ENCODE data around the gene SH3GL1.

DNA sequence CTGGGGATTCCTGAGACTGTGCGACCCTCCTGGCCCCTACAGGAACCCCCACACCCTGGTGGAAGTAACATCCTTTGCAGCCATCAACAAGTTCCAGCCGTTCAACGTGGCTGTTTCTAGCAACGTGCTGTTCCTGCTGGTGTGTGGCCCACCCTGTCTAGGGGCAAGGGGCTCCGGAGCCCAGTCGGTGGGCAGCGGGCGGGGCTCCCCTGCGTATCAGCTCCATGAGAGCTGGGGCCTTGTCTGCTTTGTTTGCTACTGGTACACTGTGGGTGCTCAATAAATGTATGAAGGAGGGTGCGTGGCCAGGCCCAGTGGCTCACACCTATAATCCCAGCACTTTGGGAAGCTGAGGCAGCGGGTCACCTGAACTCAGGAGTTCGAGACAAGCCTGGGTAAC, 46.1 kb downstream of the SH3GL1 start:
- TF ChIP-seq, protein P1, sequence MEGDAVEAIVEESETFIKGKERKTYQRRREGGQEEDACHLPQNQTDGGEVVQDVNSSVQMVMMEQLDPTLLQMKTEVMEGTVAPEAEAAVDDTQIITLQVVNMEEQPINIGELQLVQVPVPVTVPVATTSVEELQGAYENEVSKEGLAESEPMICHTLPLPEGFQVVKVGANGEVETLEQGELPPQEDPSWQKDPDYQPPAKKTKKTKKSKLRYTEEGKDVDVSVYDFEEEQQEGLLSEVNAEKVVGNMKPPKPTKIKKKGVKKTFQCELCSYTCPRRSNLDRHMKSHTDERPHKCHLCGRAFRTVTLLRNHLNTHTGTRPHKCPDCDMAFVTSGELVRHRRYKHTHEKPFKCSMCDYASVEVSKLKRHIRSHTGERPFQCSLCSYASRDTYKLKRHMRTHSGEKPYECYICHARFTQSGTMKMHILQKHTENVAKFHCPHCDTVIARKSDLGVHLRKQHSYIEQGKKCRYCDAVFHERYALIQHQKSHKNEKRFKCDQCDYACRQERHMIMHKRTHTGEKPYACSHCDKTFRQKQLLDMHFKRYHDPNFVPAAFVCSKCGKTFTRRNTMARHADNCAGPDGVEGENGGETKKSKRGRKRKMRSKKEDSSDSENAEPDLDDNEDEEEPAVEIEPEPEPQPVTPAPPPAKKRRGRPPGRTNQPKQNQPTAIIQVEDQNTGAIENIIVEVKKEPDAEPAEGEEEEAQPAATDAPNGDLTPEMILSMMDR (IDR thresholded peaks at IDR 0.05), result no peak
- TF ChIP-seq POLR2A (IDR thresholded peaks at IDR 0.05) (no peak), POLR2AphosphoS5 (IDR thresholded peaks at IDR 0.05; ENCODE audit: insufficient read depth in 1 of 2, low read depth in 1 of 2) (no peak)
